OCI-LY7 (cell line): ENCODE measurements around the gene NCS1.

Experiments used
- EZH2phosphoT487 ChIP-seq: fragments of 200-600 bp; sonication (generic); IDR thresholded peaks from 2 replicates; pipeline ENCODE4 v1.6.1; 2018; ENCODE audit warnings: low read depth, borderline replicate concordance, mild to moderate bottlenecking, mixed run types, antibody characterized with exemption, low read length, moderate library complexity, mixed read lengths
- TF ChIP-seq, protein P1 (sequence below): fragments of 200-600 bp; sonication (generic); conservative IDR thresholded peaks from 2 replicates; pipeline ENCODE4 v1.5.1; 2014; ENCODE audit warnings: mild to moderate bottlenecking, antibody characterized with exemption, low read length, moderate library complexity, mixed read lengths

DNA sequence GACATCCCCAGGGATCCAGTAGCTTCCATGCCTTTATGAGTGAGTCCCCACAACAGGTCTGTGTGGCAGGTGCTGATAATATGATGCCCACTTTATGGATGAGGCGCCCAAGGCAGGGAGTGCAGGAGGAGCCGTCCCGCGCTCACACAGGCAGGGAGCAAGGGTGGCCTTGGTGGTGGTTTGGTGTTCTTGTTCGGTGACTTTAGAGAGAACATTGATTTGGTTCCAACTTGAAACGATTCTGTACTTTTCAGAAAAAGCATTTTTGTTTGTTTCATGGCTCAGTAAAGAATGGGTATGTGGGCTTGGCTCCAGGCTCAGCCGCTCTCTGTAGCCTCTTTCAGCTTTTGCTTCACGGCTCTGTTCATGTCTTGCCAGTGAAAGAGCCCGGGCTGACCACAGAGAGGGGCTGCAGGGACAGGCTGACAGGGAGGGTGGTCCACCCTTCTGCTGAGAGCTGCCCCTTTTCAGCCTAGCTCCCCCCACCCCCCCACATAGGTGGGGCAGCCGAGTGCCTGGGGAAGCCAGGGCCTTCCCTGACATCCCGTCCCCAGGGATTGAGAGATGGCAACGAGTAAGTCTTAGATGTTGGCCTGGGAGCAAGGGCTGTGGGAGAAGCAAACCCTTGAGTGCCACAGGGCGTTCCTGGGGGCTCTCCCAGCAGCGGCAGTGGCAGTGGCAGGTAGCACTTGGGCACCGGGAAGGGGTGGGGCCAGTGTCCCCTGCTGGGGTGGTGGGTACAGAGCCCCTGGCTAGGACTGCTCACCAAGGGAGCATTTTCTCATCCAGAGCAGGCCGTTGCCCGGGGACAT lies 28.0 kb downstream of the NCS1 start:
- TF ChIP-seq, protein P1, sequence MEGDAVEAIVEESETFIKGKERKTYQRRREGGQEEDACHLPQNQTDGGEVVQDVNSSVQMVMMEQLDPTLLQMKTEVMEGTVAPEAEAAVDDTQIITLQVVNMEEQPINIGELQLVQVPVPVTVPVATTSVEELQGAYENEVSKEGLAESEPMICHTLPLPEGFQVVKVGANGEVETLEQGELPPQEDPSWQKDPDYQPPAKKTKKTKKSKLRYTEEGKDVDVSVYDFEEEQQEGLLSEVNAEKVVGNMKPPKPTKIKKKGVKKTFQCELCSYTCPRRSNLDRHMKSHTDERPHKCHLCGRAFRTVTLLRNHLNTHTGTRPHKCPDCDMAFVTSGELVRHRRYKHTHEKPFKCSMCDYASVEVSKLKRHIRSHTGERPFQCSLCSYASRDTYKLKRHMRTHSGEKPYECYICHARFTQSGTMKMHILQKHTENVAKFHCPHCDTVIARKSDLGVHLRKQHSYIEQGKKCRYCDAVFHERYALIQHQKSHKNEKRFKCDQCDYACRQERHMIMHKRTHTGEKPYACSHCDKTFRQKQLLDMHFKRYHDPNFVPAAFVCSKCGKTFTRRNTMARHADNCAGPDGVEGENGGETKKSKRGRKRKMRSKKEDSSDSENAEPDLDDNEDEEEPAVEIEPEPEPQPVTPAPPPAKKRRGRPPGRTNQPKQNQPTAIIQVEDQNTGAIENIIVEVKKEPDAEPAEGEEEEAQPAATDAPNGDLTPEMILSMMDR, result no peak
- TF ChIP-seq EZH2phosphoT487, result no peak
